ENCODE data around the gene SLC25A18.

Gene SLC25A18

GRCh38 chr22:17588606-17589005 lies 25.3 kb downstream of the SLC25A18 start:
- WGBS (ENCODE audit: insufficient coverage) = 93% methylated on average over 3 of the region's 11 CpGs
- Histone ChIP-seq H3K36me3 (ENCODE audit: control insufficient read depth in 4 of 4, insufficient read depth in 4 of 4, low read length in 3 of 4) (peaks cover 4 to 36% (median 21%) of the 10 kb centered on the region in 4 experiments), H3K4me1 (ENCODE audit: control extremely low read depth in 1 of 4, control insufficient read depth in 4 of 4, insufficient read depth in 4 of 4, low read length in 3 of 4) (no peaks in the 10 kb centered on the region), H3K27ac (ENCODE audit: insufficient read depth in 1 of 2, low read depth in 1 of 2, low read length in 2 of 2, poor library complexity in 1 of 2, severe bottlenecking in 2 of 2) (no peak overlapping the region), H3K27me3 (replicated peaks in 2 of 5; ENCODE audit: control insufficient read depth in 4 of 5, insufficient read depth in 5 of 5, low read length in 4 of 5) (no peaks in the 10 kb centered on the region), H3K4me3 (ENCODE audit: control insufficient read depth in 1 of 7, extremely low read depth in 1 of 7, insufficient read depth in 4 of 7, low read depth in 2 of 7, low read length in 6 of 7) (no peak overlapping the region), H3K9me3 (ENCODE audit: control extremely low read depth in 1 of 5, control insufficient read depth in 4 of 5, insufficient read depth in 2 of 5, low read depth in 1 of 5, low read length in 4 of 5) (no peaks in the 10 kb centered on the region)
- ChIA-PET CTCF (interaction anchor here (0.7 to 0.8 kb wide), 2 partner anchors 9 to 555 kb away, joined by 3 read pairs; no protein-coding TSS in a partner anchor), POLR2A (interaction anchor here (0.6 kb wide), 1 partner anchor 9 kb away, joined by 5 read pairs; no protein-coding TSS in a partner anchor)
- no peak for DNase-seq

DNA sequence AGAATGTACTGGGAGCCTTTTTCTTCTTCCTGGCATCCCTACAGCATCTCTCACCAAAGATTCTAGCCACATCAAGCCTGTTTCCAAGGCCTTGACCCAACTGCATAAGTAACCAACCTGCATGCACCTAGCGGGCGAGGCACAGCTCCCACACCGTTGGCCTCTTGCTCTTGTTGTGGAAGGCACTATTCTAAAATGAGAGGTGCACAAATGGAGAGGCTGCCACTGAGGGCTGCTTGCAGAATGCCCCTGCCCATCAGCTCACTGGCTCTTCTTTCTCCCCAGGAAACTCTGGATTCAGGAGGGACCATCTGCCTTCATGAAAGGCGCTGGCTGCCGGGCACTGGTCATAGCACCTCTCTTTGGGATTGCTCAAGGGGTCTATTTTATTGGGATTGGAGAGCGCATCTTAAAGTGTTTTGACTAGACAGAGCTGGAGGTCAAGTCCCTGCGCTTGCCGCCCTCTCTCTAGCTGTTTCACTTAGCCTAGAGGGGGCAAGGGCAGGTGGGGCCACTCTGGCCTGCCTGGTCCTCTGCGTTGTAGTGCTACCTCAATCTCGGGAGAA lies 26.6 kb downstream of the SLC25A18 start:
- Histone ChIP-seq H3K27me3 (replicated peaks in 2 of 5; ENCODE audit: control insufficient read depth in 4 of 5, insufficient read depth in 5 of 5, low read length in 4 of 5) (no peaks in the 10 kb centered on the region), H3K4me3 (ENCODE audit: control insufficient read depth in 1 of 7, extremely low read depth in 1 of 7, insufficient read depth in 4 of 7, low read depth in 2 of 7, low read length in 6 of 7) (no peak overlapping the region), H3K36me3 (ENCODE audit: control insufficient read depth in 4 of 4, insufficient read depth in 4 of 4, low read length in 3 of 4) (peaks cover 7 to 47% (median 31%) of the 10 kb centered on the region in 4 experiments), H3K27ac (ENCODE audit: insufficient read depth in 1 of 2, low read depth in 1 of 2, low read length in 2 of 2, poor library complexity in 1 of 2, severe bottlenecking in 2 of 2) (no peak overlapping the region), H3K4me1 (ENCODE audit: control extremely low read depth in 1 of 4, control insufficient read depth in 4 of 4, insufficient read depth in 4 of 4, low read length in 3 of 4) (no peaks in the 10 kb centered on the region), H3K9me3 (ENCODE audit: control extremely low read depth in 1 of 5, control insufficient read depth in 4 of 5, insufficient read depth in 2 of 5, low read depth in 1 of 5, low read length in 4 of 5) (no peaks in the 10 kb centered on the region)
- CTCF ChIA-PET = interaction anchor here (1.6 kb wide), 1 partner anchor 11 kb away, joined by 9 read pairs; no protein-coding TSS in a partner anchor
- POLR2A ChIA-PET = no interaction called here
- 96% methylated on average over 7 of the region's 10 CpGs for WGBS (ENCODE audit: insufficient coverage)
- DNase-seq = no peak

DNA sequence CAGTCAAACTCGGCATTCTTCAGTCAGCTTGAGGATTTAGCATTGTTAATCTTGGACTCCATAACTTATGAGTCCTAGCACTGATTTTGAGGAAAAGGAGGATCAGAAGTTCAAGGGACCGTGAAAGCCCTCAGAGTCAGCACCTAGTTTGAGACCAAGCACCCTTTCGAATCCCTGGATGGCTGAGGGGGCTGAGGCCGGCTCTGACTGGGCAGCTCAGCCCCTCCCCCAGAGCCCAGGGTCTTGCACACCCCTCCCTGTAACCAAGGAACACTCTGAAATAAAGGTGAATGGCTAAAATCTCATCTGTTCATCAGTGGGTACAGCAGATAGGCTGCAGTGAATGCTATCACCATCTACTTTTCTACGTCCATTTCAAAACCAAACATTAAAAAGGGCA lies 27.3 kb downstream of the SLC25A18 start:
- Histone ChIP-seq H3K9me3 (ENCODE audit: control extremely low read depth in 1 of 5, control insufficient read depth in 4 of 5, insufficient read depth in 2 of 5, low read depth in 1 of 5, low read length in 4 of 5) (no peaks in the 10 kb centered on the region), H3K27me3 (replicated peaks in 2 of 5; ENCODE audit: control insufficient read depth in 4 of 5, insufficient read depth in 5 of 5, low read length in 4 of 5) (no peaks in the 10 kb centered on the region), H3K4me1 (ENCODE audit: control extremely low read depth in 1 of 4, control insufficient read depth in 4 of 4, insufficient read depth in 4 of 4, low read length in 3 of 4) (no peaks in the 10 kb centered on the region), H3K4me3 (ENCODE audit: control insufficient read depth in 1 of 7, extremely low read depth in 1 of 7, insufficient read depth in 4 of 7, low read depth in 2 of 7, low read length in 6 of 7) (no peak overlapping the region), H3K36me3 (ENCODE audit: control insufficient read depth in 4 of 4, insufficient read depth in 4 of 4, low read length in 3 of 4) (peaks cover 7 to 52% (median 35%) of the 10 kb centered on the region in 4 experiments), H3K27ac (ENCODE audit: insufficient read depth in 1 of 2, low read depth in 1 of 2, low read length in 2 of 2, poor library complexity in 1 of 2, severe bottlenecking in 2 of 2) (no peak overlapping the region)
- ChIA-PET CTCF (interaction anchor here (1.1 to 1.6 kb wide), 2 partner anchors 11 to 523 kb away, joined by 3 to 9 read pairs; no protein-coding TSS in a partner anchor), POLR2A (no interaction called here)
- DNase-seq = no peak
- 94% methylated on average over 4 of the region's 5 CpGs for WGBS (ENCODE audit: insufficient coverage)

- Histone ChIP-seq H3K36me3 (ENCODE audit: control insufficient read depth in 4 of 4, insufficient read depth in 4 of 4, low read length in 3 of 4) (peaks cover 11 to 63% (median 47%) of the 10 kb centered on the region in 4 experiments), H3K9me3 (ENCODE audit: control extremely low read depth in 1 of 5, control insufficient read depth in 4 of 5, insufficient read depth in 2 of 5, low read depth in 1 of 5, low read length in 4 of 5) (peaks cover 0 to 3% (median 2%) of the 10 kb centered on the region in 5 experiments), H3K4me3 (ENCODE audit: control insufficient read depth in 1 of 7, extremely low read depth in 1 of 7, insufficient read depth in 4 of 7, low read depth in 2 of 7, low read length in 6 of 7) (no peak overlapping the region), H3K4me1 (ENCODE audit: control extremely low read depth in 1 of 4, control insufficient read depth in 4 of 4, insufficient read depth in 4 of 4, low read length in 3 of 4) (no peaks in the 10 kb centered on the region), H3K27ac (ENCODE audit: insufficient read depth in 1 of 2, low read depth in 1 of 2, low read length in 2 of 2, poor library complexity in 1 of 2, severe bottlenecking in 2 of 2) (no peak overlapping the region), H3K27me3 (replicated peaks in 2 of 5; ENCODE audit: control insufficient read depth in 4 of 5, insufficient read depth in 5 of 5, low read length in 4 of 5) (no peaks in the 10 kb centered on the region)
- POLR2A ChIA-PET = no interaction called here
- WGBS (ENCODE audit: insufficient coverage) = 94% methylated on average over 3 of the region's 5 CpGs
- no peak for DNase-seq
- CTCF ChIA-PET = no interaction called here
These were observed 28.9 kb downstream of the SLC25A18 start for GRCh38 chr22:17592201-17592600.

GRCh38 chr22:17596226-17596625 lies 32.9 kb downstream of the SLC25A18 start:
- Histone ChIP-seq H3K36me3 (ENCODE audit: control insufficient read depth in 4 of 4, insufficient read depth in 4 of 4, low read length in 3 of 4) (peaks cover 28 to 85% (median 68%) of the 10 kb centered on the region in 4 experiments), H3K4me3 (ENCODE audit: control insufficient read depth in 1 of 7, extremely low read depth in 1 of 7, insufficient read depth in 4 of 7, low read depth in 2 of 7, low read length in 6 of 7) (no peak overlapping the region), H3K9me3 (ENCODE audit: control extremely low read depth in 1 of 5, control insufficient read depth in 4 of 5, insufficient read depth in 2 of 5, low read depth in 1 of 5, low read length in 4 of 5) (peaks cover 0 to 5% (median 2%) of the 10 kb centered on the region in 5 experiments), H3K27me3 (replicated peaks in 2 of 5; ENCODE audit: control insufficient read depth in 4 of 5, insufficient read depth in 5 of 5, low read length in 4 of 5) (no peaks in the 10 kb centered on the region), H3K27ac (ENCODE audit: insufficient read depth in 1 of 2, low read depth in 1 of 2, low read length in 2 of 2, poor library complexity in 1 of 2, severe bottlenecking in 2 of 2) (no peak overlapping the region), H3K4me1 (ENCODE audit: control extremely low read depth in 1 of 4, control insufficient read depth in 4 of 4, insufficient read depth in 4 of 4, low read length in 3 of 4) (no peaks in the 10 kb centered on the region)
- ChIA-PET CTCF (no interaction called here), POLR2A (no interaction called here)
- DNase-seq = no peak
- 96% methylated on average over 3 of the region's 6 CpGs for WGBS (ENCODE audit: insufficient coverage)

DNA sequence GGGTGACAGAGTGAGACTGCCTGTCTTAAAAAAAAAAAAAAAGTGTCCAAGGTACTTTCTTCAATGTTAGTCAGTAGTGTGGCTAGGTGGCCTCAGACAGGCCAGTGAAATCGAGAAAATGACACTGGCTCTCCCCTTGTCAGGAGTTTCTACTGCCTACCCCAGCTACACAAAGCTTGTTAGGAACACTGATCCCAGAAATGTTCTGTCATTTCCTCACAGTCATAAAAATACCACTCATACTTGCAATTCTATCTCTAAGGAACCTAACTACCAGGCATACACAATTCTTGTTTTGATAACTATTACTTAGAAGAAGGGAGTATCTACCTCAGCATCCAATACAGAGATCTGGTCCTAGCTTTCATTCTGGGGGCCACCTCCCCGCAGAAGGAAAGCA lies 33.9 kb downstream of the SLC25A18 start:
- H3K27ac ChIP-seq (ENCODE audit: insufficient read depth in 1 of 2, low read depth in 1 of 2, low read length in 2 of 2, poor library complexity in 1 of 2, severe bottlenecking in 2 of 2) = no peak overlapping the region
- 93% methylated on average over 2 of the region's 2 CpGs for WGBS (ENCODE audit: insufficient coverage)
- no peak for DNase-seq
- POLR2A ChIA-PET = no interaction called here
- no peaks in the 10 kb centered on the region for H3K27me3 ChIP-seq (replicated peaks in 2 of 5; ENCODE audit: control insufficient read depth in 4 of 5, insufficient read depth in 5 of 5, low read length in 4 of 5)
- peaks cover 29 to 80% (median 66%) of the 10 kb centered on the region in 4 experiments for H3K36me3 ChIP-seq (ENCODE audit: control insufficient read depth in 4 of 4, insufficient read depth in 4 of 4, low read length in 3 of 4)
- CTCF ChIA-PET = interaction anchor here (1.1 kb wide), 1 partner anchor 9 kb away, joined by 3 read pairs; no protein-coding TSS in a partner anchor
- H3K4me1 ChIP-seq (ENCODE audit: control extremely low read depth in 1 of 4, control insufficient read depth in 4 of 4, insufficient read depth in 4 of 4, low read length in 3 of 4) = no peaks in the 10 kb centered on the region
- H3K4me3 ChIP-seq (ENCODE audit: control insufficient read depth in 1 of 7, extremely low read depth in 1 of 7, insufficient read depth in 4 of 7, low read depth in 2 of 7, low read length in 6 of 7) = no peak overlapping the region
- peaks cover 0 to 5% (median 2%) of the 10 kb centered on the region in 5 experiments for H3K9me3 ChIP-seq (ENCODE audit: control extremely low read depth in 1 of 5, control insufficient read depth in 4 of 5, insufficient read depth in 2 of 5, low read depth in 1 of 5, low read length in 4 of 5)

GRCh38 chr22:17598318-17598717 lies 35.0 kb downstream of the SLC25A18 start:
- ChIA-PET POLR2A (no interaction called here), CTCF (interaction anchor here (1.1 kb wide), 1 partner anchor 10 kb away, joined by 3 read pairs; no protein-coding TSS in a partner anchor)
- no peaks in the 10 kb centered on the region for H3K4me1 ChIP-seq (ENCODE audit: control extremely low read depth in 1 of 4, control insufficient read depth in 4 of 4, insufficient read depth in 4 of 4, low read length in 3 of 4)
- no peaks in the 10 kb centered on the region for H3K27me3 ChIP-seq (replicated peaks in 2 of 5; ENCODE audit: control insufficient read depth in 4 of 5, insufficient read depth in 5 of 5, low read length in 4 of 5)
- no peak overlapping the region for H3K4me3 ChIP-seq (ENCODE audit: control insufficient read depth in 1 of 7, extremely low read depth in 1 of 7, insufficient read depth in 4 of 7, low read depth in 2 of 7, low read length in 6 of 7)
- WGBS (ENCODE audit: insufficient coverage) = 98% methylated on average over 4 of the region's 4 CpGs
- H3K27ac ChIP-seq (ENCODE audit: insufficient read depth in 1 of 2, low read depth in 1 of 2, low read length in 2 of 2, poor library complexity in 1 of 2, severe bottlenecking in 2 of 2) = no peak overlapping the region
- peaks cover 27 to 72% (median 58%) of the 10 kb centered on the region in 4 experiments for H3K36me3 ChIP-seq (ENCODE audit: control insufficient read depth in 4 of 4, insufficient read depth in 4 of 4, low read length in 3 of 4)
- H3K9me3 ChIP-seq (ENCODE audit: control extremely low read depth in 1 of 5, control insufficient read depth in 4 of 5, insufficient read depth in 2 of 5, low read depth in 1 of 5, low read length in 4 of 5) = peaks cover 0 to 5% (median 2%) of the 10 kb centered on the region in 5 experiments
- no peak for DNase-seq

Data from common myeloid progenitor, CD34-positive (primary cell).